ENCODE results near the gene HCLS1.

HCLS1 gene

GRCh38 chr3:121663171-121663847, 2.6 kb upstream of the HCLS1 start:
- no peaks in the 10 kb centered on the region for H3K9me3 ChIP-seq (ENCODE audit: control insufficient read depth, insufficient read depth, low read depth, low read length)
- TF ChIP-seq REPIN1 (tag by site-specific recombination; IDR thresholded peaks at IDR 0.05; ENCODE audit: low read depth) (no peak), ZNF394 (tag by site-specific recombination; IDR thresholded peaks at IDR 0.05; ENCODE audit: borderline replicate concordance) (no peak)
- H3K4me3 ChIP-seq (ENCODE audit: low read depth, low read length), result no peak overlapping the region
- no peak overlapping the region for H3K27ac ChIP-seq (ENCODE audit: extremely low read depth, low read depth, low read length)
- H3K4me1 ChIP-seq (ENCODE audit: control insufficient read depth, insufficient read depth, low read length), result no peaks in the 10 kb centered on the region
- ChIA-PET POLR2A (no interaction called here), CTCF (no interaction called here)
- H3K36me3 ChIP-seq (ENCODE audit: control insufficient read depth in 2 of 2, insufficient read depth in 1 of 2, low read length in 2 of 2), result peaks cover 4 to 65% of the 10 kb centered on the region in 2 experiments; a peak in 2 of 3 replicates

GRCh38 chr3:121662742-121663141, 2.0 kb upstream of the HCLS1 start:
- H3K4me3 ChIP-seq (ENCODE audit: low read depth, low read length), result no peak overlapping the region
- H3K27ac ChIP-seq (ENCODE audit: extremely low read depth, low read depth, low read length), result no peak overlapping the region
- CTCF ChIA-PET, result no interaction called here
- no peaks in the 10 kb centered on the region for H3K4me1 ChIP-seq (ENCODE audit: control insufficient read depth, insufficient read depth, low read length)
- TF ChIP-seq KLF1 (tag by site-specific recombination; IDR thresholded peaks at IDR 0.05), result no peak
- TF ChIP-seq ZNF174 (tag by site-specific recombination; IDR thresholded peaks at IDR 0.05), result no peak
- no peak for TF ChIP-seq ZNF133 (tag by site-specific recombination; IDR thresholded peaks at IDR 0.05)
- TF ChIP-seq ZNF394 (tag by site-specific recombination; IDR thresholded peaks at IDR 0.05; ENCODE audit: borderline replicate concordance), result no peak
- TF ChIP-seq ZNF274 (IDR thresholded peaks at IDR 0.05; ENCODE audit: low read length), result no peak
- no peak for TF ChIP-seq ZNF274 (tag by site-specific recombination; IDR thresholded peaks at IDR 0.05; ENCODE audit: borderline replicate concordance)
- TF ChIP-seq BCL6B (tag by site-specific recombination; IDR thresholded peaks at IDR 0.05), result no peak
- no peak for TF ChIP-seq GLI4 (tag by site-specific recombination; IDR thresholded peaks at IDR 0.05)
- no peak for TF ChIP-seq ZSCAN4 (tag by site-specific recombination; IDR thresholded peaks at IDR 0.05)
- TF ChIP-seq ZNF354C (tag by site-specific recombination; IDR thresholded peaks at IDR 0.05; ENCODE audit: borderline replicate concordance, low read depth), result no peak
- no peak for TF ChIP-seq ZNF571 (tag by site-specific recombination; IDR thresholded peaks at IDR 0.05)
- TF ChIP-seq ZNF248 (tag by site-specific recombination; IDR thresholded peaks at IDR 0.05), result no peak
- no peak for TF ChIP-seq ZNF362 (tag by site-specific recombination; IDR thresholded peaks at IDR 0.05)
- TF ChIP-seq ZNF19 (tag by site-specific recombination; IDR thresholded peaks at IDR 0.05; ENCODE audit: low read depth), result no peak
- no peak for TF ChIP-seq HIC1 (tag by site-specific recombination; IDR thresholded peaks at IDR 0.05)
- TF ChIP-seq ATF2 (tag by site-specific recombination; IDR thresholded peaks at IDR 0.05; ENCODE audit: low read depth), result no peak
- no peak for TF ChIP-seq MZF1 (tag by site-specific recombination; IDR thresholded peaks at IDR 0.05; ENCODE audit: borderline replicate concordance)
- POLR2A ChIA-PET, result interaction anchor here (0.6 kb wide), 1 partner anchor 758 kb away, joined by 6 read pairs; no protein-coding TSS in a partner anchor
- H3K9me3 ChIP-seq (ENCODE audit: control insufficient read depth, insufficient read depth, low read depth, low read length), result no peaks in the 10 kb centered on the region
- peaks cover 4 to 60% of the 10 kb centered on the region in 2 experiments; a peak in 2 of 3 replicates for H3K36me3 ChIP-seq (ENCODE audit: control insufficient read depth in 2 of 2, insufficient read depth in 1 of 2, low read length in 2 of 2)
